HG03066 (cell line): Measurements from ENCODE around the gene ANKRD34A.

Experiments
- ATAC-seq: cut with Tn5 transposase; IDR thresholded peaks from one replicate; pipeline ENCODE4 v1.9.1; 2021; ENCODE audit warnings: low read depth; ENCODE audit not compliant: unreplicated experiment

ANKRD34A gene

DNA sequence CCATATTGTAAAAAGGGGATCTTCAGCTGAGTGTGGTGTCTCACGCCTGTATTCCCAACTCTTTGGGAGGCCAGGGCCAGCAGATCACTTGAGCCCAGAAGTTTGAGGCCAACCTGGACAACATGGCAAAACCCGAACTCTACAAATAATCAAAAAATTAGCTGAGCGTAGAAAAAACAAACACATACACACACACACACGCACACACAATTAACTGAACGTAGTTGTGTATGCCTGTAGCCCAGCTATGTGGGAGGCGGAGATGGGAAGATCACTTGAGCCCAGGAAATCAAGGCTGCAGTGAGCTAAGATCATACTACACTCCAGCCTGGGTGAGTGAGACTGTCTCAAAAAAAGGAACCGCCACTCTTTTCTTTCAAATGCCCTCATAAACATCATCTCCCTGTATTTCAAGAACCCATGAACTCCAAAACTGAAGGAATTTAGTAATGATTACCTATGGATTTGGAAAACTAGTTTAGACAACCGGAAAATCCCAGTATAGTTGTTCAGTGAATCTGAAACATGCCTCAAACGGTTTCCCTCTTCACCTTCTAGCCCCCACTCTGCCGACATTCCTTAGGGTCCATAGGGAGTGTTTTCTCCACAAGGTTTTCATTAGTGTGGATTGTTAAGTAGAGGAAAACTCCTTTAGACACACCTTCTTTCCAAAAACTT lies 27.5 kb upstream of the ANKRD34A start:
- no peak for ATAC-seq

DNA sequence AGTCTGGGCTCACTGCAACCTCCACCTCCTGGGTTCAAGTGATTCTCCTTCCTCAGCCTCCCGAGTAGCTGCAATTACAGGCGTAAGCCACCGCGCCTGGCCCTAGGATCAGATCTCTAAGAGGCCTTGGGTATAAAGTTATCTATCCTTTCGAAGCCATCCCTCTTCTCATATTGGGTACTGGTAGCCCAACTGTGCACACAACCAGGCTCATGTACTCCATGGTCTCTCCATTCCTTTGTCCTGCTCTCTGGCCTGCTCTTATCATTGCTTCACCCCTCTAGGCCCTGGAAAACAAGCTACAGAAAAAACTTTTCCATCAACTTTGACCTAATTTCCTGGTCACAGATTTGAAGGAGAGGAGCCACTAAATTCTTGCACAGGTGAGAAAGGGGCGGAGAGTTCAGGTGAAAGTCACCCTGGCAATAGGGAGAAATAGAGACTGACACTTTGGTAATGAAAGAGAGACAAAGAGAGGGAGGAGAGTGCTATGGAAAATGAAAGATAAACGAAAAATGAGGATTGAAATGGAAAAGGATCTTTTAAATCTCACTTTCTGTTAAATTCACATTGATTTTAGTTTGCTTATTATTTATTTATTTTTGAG lies 26.0 kb upstream of the ANKRD34A start:
- ATAC-seq = no peak

- no peak for ATAC-seq
These were observed 24.4 kb upstream of the ANKRD34A start for GRCh38 chr1:145988773-145989172.

DNA sequence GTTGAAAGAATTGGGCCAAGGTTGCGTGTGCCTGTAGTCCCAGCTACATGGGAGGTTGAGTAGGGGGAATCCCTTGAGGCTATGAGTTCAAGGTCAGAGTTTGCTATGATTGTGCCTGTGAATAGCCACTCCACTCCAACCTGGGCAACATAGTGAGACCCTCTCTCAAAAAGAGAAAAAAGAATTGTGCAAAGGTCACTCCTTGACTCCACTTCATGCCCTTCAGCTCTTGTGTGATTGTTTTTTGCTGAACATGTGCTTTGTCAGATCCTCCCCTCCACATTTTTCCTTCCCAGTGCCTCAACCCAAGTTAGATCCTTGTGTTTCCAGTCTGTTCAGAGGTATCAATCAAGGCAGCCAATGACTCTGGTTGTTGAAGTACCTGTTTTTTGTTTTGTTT lies 23.6 kb upstream of the ANKRD34A start:
- ATAC-seq = no peak

- no peak for ATAC-seq
These were observed 22.2 kb upstream of the ANKRD34A start for GRCh38 chr1:145986551-145986950.

GRCh38 chr1:145985502-145986439 lies 21.4 kb upstream of the ANKRD34A start:
- ATAC-seq = no peak

DNA sequence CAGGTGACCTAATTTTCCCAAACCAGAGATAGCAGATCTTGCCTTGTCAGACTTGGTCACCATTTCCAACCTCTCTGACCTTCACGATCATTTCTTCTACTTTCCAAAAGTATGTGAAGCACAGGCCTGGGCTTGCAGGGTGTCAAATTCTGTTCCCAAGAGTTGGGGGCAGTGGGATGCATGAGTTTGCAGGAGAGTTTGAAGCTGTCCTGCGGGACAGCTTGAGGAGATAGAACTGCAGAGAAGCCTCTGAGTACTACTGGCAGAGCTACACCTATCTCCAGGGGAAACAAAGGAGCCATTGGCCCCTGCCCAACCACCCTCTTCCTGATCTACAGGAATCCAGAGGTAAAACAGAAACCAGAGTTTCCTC lies 20.7 kb upstream of the ANKRD34A start:
- no peak for ATAC-seq

DNA sequence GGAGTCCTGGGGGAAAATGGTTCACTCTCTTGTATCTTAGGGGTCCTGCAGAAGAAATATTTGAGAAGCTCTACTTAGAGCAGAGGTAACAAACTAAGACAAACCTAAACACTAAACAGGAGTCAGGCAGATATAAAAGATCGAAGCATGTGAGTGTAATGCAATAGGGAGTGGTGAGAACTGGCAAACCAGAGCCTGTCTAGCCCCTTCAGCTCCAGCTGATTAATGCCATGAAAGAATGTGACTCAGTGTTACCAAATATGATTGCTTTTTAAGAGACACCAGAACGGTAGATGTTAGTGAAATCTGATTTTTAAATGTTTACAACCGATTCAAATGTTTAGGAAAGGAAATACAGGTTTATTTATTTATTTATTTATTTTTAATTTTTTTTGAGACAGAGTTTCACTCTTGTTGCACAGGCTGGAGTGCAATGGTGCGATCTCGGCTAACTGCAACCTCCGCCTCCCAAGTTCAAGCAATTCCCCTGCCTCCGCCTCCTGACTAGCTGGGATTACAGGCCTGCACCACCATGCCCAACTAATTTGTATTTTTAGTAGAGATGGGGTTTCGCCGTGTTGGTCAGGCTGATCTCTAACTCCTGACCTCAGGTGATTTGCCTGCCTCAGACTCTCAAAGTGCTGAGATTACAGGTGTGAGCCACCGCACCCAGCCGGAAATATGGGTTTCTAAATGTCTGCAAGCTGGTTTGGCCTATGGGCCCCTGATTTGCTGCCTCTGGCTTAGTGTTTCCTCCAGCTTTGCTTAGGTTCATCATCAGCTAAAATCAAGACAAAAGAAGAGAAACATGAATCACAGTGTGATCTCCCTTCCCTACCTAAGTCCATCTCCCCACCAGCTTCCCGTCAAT lies 19.8 kb upstream of the ANKRD34A start:
- no peak for ATAC-seq

DNA sequence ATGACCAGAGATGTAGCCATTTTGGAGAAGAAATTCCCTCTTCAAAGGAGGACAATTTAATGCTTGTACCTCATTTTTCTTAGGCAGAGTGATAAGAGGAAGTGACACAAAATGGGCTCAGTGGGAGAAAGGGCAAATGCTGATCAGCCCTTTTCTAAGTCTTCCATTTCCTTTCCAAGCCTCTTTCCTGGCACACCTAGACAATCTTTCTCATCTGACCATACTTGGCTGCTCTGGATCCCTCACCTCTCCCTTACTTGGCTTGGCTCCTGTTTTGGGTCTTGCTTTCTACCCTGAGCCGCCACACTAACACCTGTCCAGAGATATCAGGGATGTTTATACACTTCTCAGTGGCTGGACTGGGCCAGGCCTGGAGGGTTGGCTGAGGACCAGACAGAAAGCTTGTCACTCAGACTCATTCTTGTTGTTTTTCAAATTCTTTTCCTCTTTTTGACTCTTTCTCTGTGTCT lies 18.9 kb upstream of the ANKRD34A start:
- ATAC-seq = no peak

DNA sequence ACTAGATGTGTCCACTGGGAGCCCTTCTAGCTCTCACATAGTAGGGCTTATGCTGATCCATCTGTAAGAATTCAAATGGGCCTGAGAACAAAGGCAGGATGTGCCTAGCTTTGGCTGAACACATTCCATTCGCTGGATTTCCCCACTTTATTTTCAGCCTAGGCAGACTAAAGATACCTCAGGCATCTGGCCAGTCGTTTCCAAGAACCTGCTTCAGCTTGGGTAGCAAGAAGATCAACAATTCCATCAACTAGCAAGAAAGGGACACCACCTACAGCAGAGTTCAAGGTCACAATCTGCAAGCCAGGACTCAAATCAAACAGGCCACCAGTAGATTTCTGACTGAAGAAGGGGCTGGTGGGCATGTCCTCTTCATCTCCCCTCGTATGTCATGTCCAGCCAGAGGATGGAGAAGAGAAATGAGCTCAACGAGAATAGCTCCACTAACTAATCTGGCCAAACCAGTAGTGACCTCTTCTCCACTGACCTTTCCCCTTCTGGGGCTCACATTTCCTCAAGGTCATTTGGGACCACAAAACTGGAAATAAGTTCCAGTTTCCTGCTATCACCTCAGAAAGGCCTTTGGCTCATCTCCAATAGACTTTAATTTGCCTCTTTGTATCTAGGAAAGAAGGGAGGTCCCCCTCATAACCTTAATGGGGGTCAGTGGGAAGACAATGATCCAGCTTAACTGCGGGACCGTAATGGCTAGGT lies 17.8 kb upstream of the ANKRD34A start:
- ATAC-seq = no peak

- no peak for ATAC-seq
These were observed 16.2 kb upstream of the ANKRD34A start for GRCh38 chr1:145980457-145980994.

DNA sequence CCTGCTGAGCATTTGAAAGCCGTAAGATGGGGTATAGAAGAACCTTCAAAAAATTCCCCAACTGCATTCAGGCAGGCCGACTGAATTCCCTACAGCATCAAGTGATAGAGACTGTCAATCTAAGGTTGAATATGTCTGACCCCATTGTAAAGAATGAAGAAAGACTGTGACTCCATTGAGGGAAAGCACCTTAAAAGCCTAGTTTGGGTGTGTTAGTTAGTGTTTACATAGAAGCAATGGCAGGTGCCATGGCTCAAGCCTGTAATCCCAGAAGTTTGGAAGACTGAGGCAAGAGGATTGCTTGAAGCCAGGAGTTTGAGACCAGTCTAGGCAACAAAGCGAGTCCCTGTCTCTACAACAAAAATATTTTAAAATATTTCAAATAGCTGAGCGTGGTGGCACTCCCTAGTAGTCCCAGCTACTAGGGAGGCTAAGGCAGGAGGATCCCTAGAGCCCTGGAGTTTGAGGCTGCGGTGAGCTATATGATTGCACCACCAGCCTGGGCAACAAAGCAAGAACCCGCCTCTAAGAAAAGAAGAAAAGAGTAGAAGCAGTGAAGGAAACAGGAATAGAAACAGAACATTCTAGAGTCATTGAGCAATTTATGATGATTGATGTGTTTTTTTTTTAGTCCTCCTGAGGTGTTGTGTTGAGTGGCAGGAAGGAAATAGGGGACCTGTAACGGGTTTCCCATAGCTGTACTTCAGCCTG lies 15.5 kb upstream of the ANKRD34A start:
- ATAC-seq = no peak

GRCh38 chr1:145978854-145979745 lies 14.7 kb upstream of the ANKRD34A start:
- ATAC-seq = peak; percentile 91

- no peak for ATAC-seq
These were observed 14.1 kb upstream of the ANKRD34A start for GRCh38 chr1:145978471-145978853.

- ATAC-seq = no peak
These were observed 13.4 kb upstream of the ANKRD34A start for GRCh38 chr1:145977486-145978470.

GRCh38 chr1:145977016-145977415 lies 12.6 kb upstream of the ANKRD34A start:
- ATAC-seq = no peak

DNA sequence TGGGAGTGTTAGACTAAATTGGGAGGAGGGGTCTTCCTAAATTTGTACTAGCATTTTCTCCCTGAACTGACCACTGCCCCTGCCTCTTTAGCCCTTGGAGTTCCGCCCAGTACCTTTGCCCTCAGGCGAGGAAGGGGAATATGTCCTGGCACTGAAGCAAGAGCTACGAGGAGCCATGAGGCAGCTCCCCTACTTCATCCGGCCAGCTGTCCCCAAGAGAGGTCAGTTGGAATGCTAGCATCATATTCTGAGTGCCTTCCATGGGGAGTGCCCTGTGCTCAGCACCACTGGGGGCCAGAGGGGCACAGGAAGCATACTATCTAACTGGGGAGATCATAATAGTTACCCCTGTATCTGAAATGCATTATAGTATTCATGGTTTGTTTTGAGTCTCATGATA lies 10.8 kb upstream of the ANKRD34A start:
- ATAC-seq = no peak
